Stimulated activated CD8-positive, alpha-beta memory T cell treated with anti-CD3 and anti-CD28 coated beads, Interleukin-15, amount 100 ng/mL, for 24 hours (primary cell): ENCODE measurements around the gene GCHFR.

Experiments used
- DNase-seq: peaks from one replicate; pipeline ENCODE4 v3.0.0-alpha.2; 2020; ENCODE audit warnings: low read depth

GCHFR gene

GRCh38 chr15:40812721-40813425, 49.0 kb downstream of the GCHFR start:
- DNase-seq = no peak

- no peak for DNase-seq
Measured at GRCh38 chr15:40815042-40815698, 51.3 kb downstream of the GCHFR start.
